DMS153 (cell line): ENCODE measurements around the gene ZBTB48.
"Not testable (repeated sequence)": the region's sequence is repeated elsewhere in the genome, so short reads cannot be mapped to it uniquely, and the experiment has no call there.

ENCODE experiments used
- DNase-seq: peaks from one replicate; lab custom pipeline; 2025; lab: John Stamatoyannopoulos, UW

The ZBTB48 gene

GRCh38 chr1:6635910-6636760 is 56.3 kb downstream of the ZBTB48 start:
- DNase-seq = no peak

- DNase-seq = not testable (repeated sequence)
These were observed 57.0 kb downstream of the ZBTB48 start for GRCh38 chr1:6636778-6637177.

GRCh38 chr1:6637770-6638169 is 58.0 kb downstream of the ZBTB48 start:
- DNase-seq = no peak

GRCh38 chr1:6638226-6638625 is 58.4 kb downstream of the ZBTB48 start:
- DNase-seq = no peak
